Tibial nerve (tissue), 4 donors: ENCODE data around the gene TNFSF13. TPM values are rescaled to one million over a fixed set of nuclear protein-coding genes. Genes with fewer than 3 reads are reported as not detected.

Experiments
- DNase-seq, 2 donors: peaks; one replicate each; pipeline ENCODE4 v3.0.0-alpha.2; 2019; ENCODE audit warnings: low spot score in 2 of 2
- H3K27ac ChIP-seq, 4 donors: fragments of 200-600 bp; sonication (generic) in 3 of 4; one replicate each; pipeline ENCODE4 v1.5.1; 2017 to 2019; ENCODE audit warnings: mild to moderate bottlenecking in 1 of 4
- H3K27me3 ChIP-seq, 2 donors: fragments of 200-600 bp; sonication (generic) in 1 of 2; one replicate each; pipeline versions ENCODE4 v1.5.1 to v1.6.0; 2017 to 2019
- H3K36me3 ChIP-seq, 3 donors: fragments of 200-600 bp; sonication (generic); one replicate each; pipeline ENCODE4 v1.5.1; 2018 to 2019
- H3K4me1 ChIP-seq, 4 donors: fragments of 200-600 bp; sonication (generic) in 3 of 4; one replicate each; pipeline ENCODE4 v1.5.1; 2017 to 2019
- H3K4me3 ChIP-seq, 4 donors: fragments of 200-600 bp; sonication (generic) in 3 of 4; one replicate each; pipeline ENCODE4 v1.5.1; 2017 to 2019; ENCODE audit warnings: mild to moderate bottlenecking in 1 of 4, moderate library complexity in 1 of 4
- H3K9me3 ChIP-seq, 4 donors: fragments of 200-600 bp; sonication (generic) in 3 of 4; one replicate each; pipeline ENCODE4 v1.5.1; 2017 to 2019
- CTCF ChIP-seq, 5 experiments: fragments of 200-600 bp in 3 of 5; fragments of 450-650 bp in 2 of 5; sonication (generic) in 3 of 5; IDR thresholded peaks; one replicate each; pipeline ENCODE4 v1.5.1; 2016 to 2019; ENCODE audit warnings: antibody characterized with exemption in 5 of 5, mild to moderate bottlenecking in 3 of 5, moderate library complexity in 2 of 5
- EP300 ChIP-seq, 2 donors: sonication (generic); formaldehyde crosslinking; IDR thresholded peaks; one replicate each; pipeline ENCODE4 v1.6.1; 2017; ENCODE audit warnings: antibody characterized with exemption in 2 of 2, mild to moderate bottlenecking in 1 of 2
- POLR2A ChIP-seq, 2 donors: fragments of 450-650 bp; IDR thresholded peaks; one replicate each; pipeline ENCODE4 v1.6.1; 2017; ENCODE audit warnings: antibody characterized with exemption in 2 of 2, mild to moderate bottlenecking in 2 of 2, moderate library complexity in 2 of 2
- WGBS, 2 donors: methylation state at CpG; one replicate each; pipeline ENCODE4 v1.1.5; 2018; 5-methylcytosine and 5-hydroxymethylcytosine counted together
- total RNA-seq, 4 donors: library from RNA; depleted of rRNA; stranded (reverse); fragments of >200 nt; gene quantifications; one replicate each; pipeline ENCODE4 v1.1.0, GENCODE V29; 2016

Gene TNFSF13
- total RNA-seq, 4 donors from 2014 or later = 44.7 to 93.3 (median 64.7) TPM

DNA sequence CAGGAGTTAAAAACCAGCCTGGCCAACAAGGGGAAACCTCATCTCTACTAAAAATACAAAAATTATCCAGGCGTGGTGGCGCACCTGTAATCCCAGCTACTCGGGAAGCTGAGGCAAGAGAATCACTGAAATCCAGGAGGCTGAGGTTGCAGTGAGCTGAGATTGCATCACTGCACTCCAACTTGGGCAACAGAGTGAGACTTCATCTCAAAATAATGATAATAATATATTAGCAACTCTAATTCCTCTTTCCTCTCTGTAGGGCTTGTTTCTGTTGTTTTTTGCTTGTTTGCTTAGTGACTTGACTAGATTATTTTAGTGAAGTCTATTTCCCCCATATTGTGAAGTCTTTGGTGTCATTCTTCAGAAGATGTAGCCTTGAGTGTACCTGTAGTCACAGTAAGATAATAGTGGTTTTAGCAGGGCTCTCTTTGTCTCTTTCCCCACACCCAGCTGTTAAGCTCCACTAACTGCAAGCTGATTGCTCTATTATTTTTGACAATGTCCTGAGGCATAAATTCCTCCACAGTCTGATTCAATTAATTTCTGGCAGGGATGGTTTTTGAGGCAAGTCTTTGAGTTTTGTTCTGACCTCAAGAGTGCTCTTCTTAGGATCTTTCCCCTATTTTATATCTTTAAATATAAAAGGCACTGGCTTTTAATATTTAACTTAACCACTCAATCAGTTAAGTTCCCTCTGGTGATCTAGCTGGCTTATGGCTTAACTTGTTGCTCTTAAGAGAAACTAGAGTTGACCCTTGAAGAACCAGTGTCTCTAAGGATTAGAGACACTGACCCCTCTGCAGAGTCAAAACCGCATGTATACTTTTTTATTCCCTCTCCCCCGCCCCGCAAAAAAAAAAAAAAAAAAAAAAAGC, 28.3 kb upstream of the TNFSF13 start:
- 90 to 91% methylated on average over 6 of the region's 6 CpGs for WGBS, 2 donors
- Histone ChIP-seq H3K27me3 (no peaks in the 10 kb centered on the region), H3K27ac (no peak overlapping the region), H3K36me3 (no peaks in the 10 kb centered on the region), H3K9me3 (peaks cover 0 to 26% (median 6%) of the 10 kb centered on the region in 4 donors), H3K4me3 (no peak overlapping the region), H3K4me1 (no peaks in the 10 kb centered on the region)
- no peak for DNase-seq
- TF ChIP-seq CTCF (IDR thresholded peaks at IDR 0.05) = no peak
- no peak for TF ChIP-seq EP300 (IDR thresholded peaks at IDR 0.05)
- TF ChIP-seq POLR2A (IDR thresholded peaks at IDR 0.05) = no peak

GRCh38 chr17:7538050-7538449, 20.5 kb upstream of the TNFSF13 start:
- 72 to 75% methylated on average over 3 of the region's 3 CpGs for WGBS, 2 donors
- Histone ChIP-seq H3K4me3 (no peak overlapping the region), H3K27ac (no peak overlapping the region), H3K36me3 (no peaks in the 10 kb centered on the region), H3K4me1 (no peaks in the 10 kb centered on the region), H3K9me3 (peaks cover 0 to 7% (median 0%) of the 10 kb centered on the region in 4 donors), H3K27me3 (no peaks in the 10 kb centered on the region)
- TF ChIP-seq POLR2A (IDR thresholded peaks at IDR 0.05) (no peak), CTCF (IDR thresholded peaks at IDR 0.05) (no peak), EP300 (IDR thresholded peaks at IDR 0.05) (no peak)
- DNase-seq = no peak

DNA sequence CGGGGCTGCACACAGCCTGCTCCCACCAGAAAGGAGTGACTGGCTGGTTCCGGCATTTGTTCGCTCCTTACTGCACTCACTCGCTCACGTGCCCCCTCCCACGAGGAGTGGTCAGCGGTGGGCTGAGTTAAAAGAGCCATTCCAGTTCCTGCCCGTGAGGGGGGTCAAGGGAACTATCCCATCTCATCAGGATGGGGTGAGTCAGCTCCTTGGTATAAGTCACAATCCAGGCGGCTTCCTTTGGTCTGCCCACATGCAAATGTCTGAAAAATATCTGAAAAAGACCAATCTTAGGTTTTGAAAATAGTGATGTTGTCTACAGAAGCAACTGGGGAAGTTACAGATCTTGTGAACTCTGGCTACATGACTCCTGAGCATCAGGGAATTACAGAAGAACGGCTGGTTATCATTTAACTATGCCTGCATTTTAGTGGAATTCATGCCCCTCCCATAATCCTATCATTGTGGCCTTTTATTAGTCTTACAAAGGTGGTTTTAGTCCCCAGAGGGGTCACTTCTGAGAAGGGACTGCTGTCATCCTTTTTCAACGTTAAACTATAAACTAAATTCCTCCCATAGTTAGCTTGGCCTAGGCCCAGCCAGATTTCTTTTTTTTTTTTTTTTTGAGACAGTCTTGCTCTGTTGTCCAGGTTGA, 19.5 kb upstream of the TNFSF13 start:
- Histone ChIP-seq H3K36me3 (no peaks in the 10 kb centered on the region), H3K4me3 (no peak overlapping the region), H3K27me3 (no peaks in the 10 kb centered on the region), H3K27ac (no peak overlapping the region), H3K9me3 (peaks cover 0 to 7% (median 0%) of the 10 kb centered on the region in 4 donors), H3K4me1 (peaks cover 0 to under 1% (median 0%) of the 10 kb centered on the region in 4 donors)
- TF ChIP-seq CTCF (IDR thresholded peaks at IDR 0.05) = no peak
- no peak for TF ChIP-seq EP300 (IDR thresholded peaks at IDR 0.05)
- TF ChIP-seq POLR2A (IDR thresholded peaks at IDR 0.05) = no peak
- 66 to 75% methylated on average over 11 of the region's 11 CpGs for WGBS, 2 donors
- DNase-seq = no peak

DNA sequence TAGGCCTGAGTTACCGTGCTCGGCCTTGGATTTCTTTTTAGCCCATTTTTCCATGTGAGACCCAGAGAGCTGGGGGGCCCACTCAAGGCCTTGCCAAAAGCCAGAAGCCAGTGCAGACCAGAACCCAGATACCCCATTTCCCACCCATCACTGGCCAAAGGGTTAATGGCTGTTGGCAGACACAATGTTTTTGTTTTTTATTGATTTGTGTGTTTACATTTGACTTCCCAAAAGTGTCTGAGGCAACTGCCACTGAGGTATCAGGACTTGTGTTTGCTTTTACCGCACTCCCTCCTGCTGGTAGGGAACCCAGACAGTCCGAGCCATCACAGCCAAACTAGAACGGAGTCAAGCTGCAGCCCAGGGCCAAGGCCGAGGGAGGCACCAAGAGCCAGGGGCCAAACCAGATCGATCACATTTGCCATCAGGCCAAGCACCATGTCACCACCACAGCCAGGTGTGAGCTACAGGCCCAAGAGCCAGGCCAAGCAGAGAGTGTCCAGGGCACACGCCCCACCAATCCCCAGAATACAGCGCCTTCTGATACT, 17.4 kb upstream of the TNFSF13 start:
- Histone ChIP-seq H3K4me1 (peaks cover 0 to 15% (median 0%) of the 10 kb centered on the region in 4 donors), H3K27ac (no peak overlapping the region), H3K36me3 (no peaks in the 10 kb centered on the region), H3K9me3 (peaks cover 0 to 7% (median 0%) of the 10 kb centered on the region in 4 donors), H3K4me3 (no peak overlapping the region), H3K27me3 (no peaks in the 10 kb centered on the region)
- TF ChIP-seq EP300 (IDR thresholded peaks at IDR 0.05) (no peak), CTCF (IDR thresholded peaks at IDR 0.05) (no peak), POLR2A (IDR thresholded peaks at IDR 0.05) (no peak)
- DNase-seq = no peak
- WGBS, 2 donors = 94 to 95% methylated on average over 9 of the region's 9 CpGs

DNA sequence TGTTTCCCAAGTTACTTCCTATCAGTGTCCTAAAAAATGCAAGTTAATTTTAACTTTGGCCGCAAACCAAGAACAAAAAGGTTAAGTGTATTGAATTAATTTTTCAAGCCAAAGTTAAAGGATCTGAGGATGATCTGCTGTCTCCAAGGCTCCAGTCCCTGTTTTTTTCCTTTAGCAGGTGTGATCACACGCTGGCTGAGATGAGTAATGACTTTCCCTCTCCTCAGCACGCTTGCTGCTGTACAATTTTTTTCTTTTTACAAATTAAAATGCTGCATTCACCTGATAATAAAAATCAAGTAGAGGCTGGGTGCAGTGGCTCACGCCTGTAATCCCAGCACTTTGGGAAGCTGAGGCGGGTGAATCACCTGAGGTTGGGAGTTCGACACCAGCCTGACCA, 13.6 kb upstream of the TNFSF13 start:
- Histone ChIP-seq H3K36me3 (no peaks in the 10 kb centered on the region), H3K9me3 (no peaks in the 10 kb centered on the region), H3K27ac (no peak overlapping the region), H3K4me1 (peaks cover 0 to 31% (median 6%) of the 10 kb centered on the region in 4 donors), H3K4me3 (no peak overlapping the region), H3K27me3 (no peaks in the 10 kb centered on the region)
- no peak for TF ChIP-seq CTCF (IDR thresholded peaks at IDR 0.05)
- TF ChIP-seq POLR2A (IDR thresholded peaks at IDR 0.05) = no peak
- TF ChIP-seq EP300 (IDR thresholded peaks at IDR 0.05) = no peak
- WGBS, 2 donors = 55 to 61% methylated on average over 6 of the region's 6 CpGs
- no peak for DNase-seq
